SK-N-SH treated with all-trans-retinoic acid at 6 μM for 48 hours (cell line): Measurements from ENCODE around the gene OR8J3.

Experiments
- BACH2 ChIP-seq: fragments of 250-450 bp; sonication (Bioruptor Pico); IDR thresholded peaks from 2 replicates; pipeline ENCODE4 v1.9.0; 2021; ENCODE audit warnings: mild to moderate bottlenecking, borderline replicate concordance
- ISL1 ChIP-seq: fragments of 250-450 bp; sonication (Bioruptor Pico); IDR thresholded peaks from 2 replicates; pipeline ENCODE4 v2.1.2; 2022; ENCODE audit warnings: mild to moderate bottlenecking, moderate library complexity
- ZFP3 ChIP-seq: fragments of 250-450 bp; sonication (Bioruptor Pico); IDR thresholded peaks from 2 replicates; pipeline ENCODE4 v1.5.0; 2020; ENCODE audit warnings: mild to moderate bottlenecking, moderate library complexity
- TF ChIP-seq, protein P1 (sequence below): fragments of 250-450 bp; sonication (Bioruptor Pico); IDR thresholded peaks from 2 replicates; pipeline ENCODE4 v1.8.0; 2020; ENCODE audit warnings: mild to moderate bottlenecking, moderate library complexity, borderline replicate concordance
- TF ChIP-seq, protein P2 (sequence below): fragments of 250-450 bp; sonication (Bioruptor Pico); IDR thresholded peaks from 2 replicates; pipeline ENCODE4 v1.5.1; 2020; ENCODE audit warnings: low read depth, mild to moderate bottlenecking, moderate library complexity

DNA sequence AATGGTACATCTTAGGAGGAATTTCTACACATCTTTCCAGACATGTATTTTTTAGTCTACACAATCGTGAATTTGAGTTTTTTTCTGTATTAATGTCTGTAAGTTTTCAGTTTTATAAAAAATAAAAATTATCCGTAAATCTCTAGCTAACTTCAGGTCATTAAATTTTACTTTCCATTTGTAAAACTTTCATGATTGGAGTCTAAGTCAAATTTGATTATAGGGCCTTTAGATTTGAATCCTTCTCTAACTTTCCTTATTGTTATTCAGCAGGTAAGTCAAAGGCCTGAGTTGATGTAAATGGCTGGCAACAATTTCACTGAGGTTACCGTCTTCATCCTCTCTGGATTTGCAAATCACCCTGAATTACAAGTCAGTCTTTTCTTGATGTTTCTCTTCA lies 47.0 kb downstream of the OR8J3 start, which contains the start of gene OR8I2:
- TF ChIP-seq BACH2 (CRISPR knock-in tag) (no peak), ISL1 (no peak), ZFP3 (CRISPR knock-in tag) (no peak)
- TF ChIP-seq, protein P1, sequence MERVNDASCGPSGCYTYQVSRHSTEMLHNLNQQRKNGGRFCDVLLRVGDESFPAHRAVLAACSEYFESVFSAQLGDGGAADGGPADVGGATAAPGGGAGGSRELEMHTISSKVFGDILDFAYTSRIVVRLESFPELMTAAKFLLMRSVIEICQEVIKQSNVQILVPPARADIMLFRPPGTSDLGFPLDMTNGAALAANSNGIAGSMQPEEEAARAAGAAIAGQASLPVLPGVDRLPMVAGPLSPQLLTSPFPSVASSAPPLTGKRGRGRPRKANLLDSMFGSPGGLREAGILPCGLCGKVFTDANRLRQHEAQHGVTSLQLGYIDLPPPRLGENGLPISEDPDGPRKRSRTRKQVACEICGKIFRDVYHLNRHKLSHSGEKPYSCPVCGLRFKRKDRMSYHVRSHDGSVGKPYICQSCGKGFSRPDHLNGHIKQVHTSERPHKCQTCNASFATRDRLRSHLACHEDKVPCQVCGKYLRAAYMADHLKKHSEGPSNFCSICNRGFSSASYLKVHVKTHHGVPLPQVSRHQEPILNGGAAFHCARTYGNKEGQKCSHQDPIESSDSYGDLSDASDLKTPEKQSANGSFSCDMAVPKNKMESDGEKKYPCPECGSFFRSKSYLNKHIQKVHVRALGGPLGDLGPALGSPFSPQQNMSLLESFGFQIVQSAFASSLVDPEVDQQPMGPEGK (CRISPR knock-in tag) = no peak
- TF ChIP-seq, protein P2, sequence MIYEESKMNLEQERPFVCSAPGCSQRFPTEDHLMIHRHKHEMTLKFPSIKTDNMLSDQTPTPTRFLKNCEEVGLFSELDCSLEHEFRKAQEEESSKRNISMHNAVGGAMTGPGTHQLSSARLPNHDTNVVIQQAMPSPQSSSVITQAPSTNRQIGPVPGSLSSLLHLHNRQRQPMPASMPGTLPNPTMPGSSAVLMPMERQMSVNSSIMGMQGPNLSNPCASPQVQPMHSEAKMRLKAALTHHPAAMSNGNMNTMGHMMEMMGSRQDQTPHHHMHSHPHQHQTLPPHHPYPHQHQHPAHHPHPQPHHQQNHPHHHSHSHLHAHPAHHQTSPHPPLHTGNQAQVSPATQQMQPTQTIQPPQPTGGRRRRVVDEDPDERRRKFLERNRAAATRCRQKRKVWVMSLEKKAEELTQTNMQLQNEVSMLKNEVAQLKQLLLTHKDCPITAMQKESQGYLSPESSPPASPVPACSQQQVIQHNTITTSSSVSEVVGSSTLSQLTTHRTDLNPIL (CRISPR knock-in tag) = no peak
